Measurements from ENCODE around the gene PGAM1.
A peak's percentile ranks its signal among the peaks of the same experiment; 100 is the strongest.

- TF ChIP-seq, protein P1, sequence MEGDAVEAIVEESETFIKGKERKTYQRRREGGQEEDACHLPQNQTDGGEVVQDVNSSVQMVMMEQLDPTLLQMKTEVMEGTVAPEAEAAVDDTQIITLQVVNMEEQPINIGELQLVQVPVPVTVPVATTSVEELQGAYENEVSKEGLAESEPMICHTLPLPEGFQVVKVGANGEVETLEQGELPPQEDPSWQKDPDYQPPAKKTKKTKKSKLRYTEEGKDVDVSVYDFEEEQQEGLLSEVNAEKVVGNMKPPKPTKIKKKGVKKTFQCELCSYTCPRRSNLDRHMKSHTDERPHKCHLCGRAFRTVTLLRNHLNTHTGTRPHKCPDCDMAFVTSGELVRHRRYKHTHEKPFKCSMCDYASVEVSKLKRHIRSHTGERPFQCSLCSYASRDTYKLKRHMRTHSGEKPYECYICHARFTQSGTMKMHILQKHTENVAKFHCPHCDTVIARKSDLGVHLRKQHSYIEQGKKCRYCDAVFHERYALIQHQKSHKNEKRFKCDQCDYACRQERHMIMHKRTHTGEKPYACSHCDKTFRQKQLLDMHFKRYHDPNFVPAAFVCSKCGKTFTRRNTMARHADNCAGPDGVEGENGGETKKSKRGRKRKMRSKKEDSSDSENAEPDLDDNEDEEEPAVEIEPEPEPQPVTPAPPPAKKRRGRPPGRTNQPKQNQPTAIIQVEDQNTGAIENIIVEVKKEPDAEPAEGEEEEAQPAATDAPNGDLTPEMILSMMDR (IDR thresholded peaks at IDR 0.05): peak in 5 of 7 experiments; percentile 64 to 88 (median 76)
- TF ChIP-seq POLR2AphosphoS5 (IDR thresholded peaks at IDR 0.05) (peak in 1 of 3 donors; percentile 29), POLR2A (IDR thresholded peaks at IDR 0.05) (no peak)
These were observed 18.6 kb upstream of the PGAM1 start for GRCh38 chr10:97407211-97407951.

Measured in stomach (tissue), 4 donors.